Adipocyte (in vitro differentiated cells): ENCODE results near the gene ATXN1.

Source experiments
- DNase-seq: peaks from one replicate; pipeline ENCODE4 v3.0.0-alpha.2; 2015; ENCODE audit warnings: low read depth
- H3K27me3 ChIP-seq: replicated peaks from 2 replicates; pipeline ENCODE4 v1.7.0; 2013; ENCODE audit warnings: mild to moderate bottlenecking, low read length, moderate library complexity; ENCODE audit not compliant: control insufficient read depth, insufficient read depth
- H3K36me3 ChIP-seq: 2 replicates; pipeline ENCODE4 v1.7.0; 2013; ENCODE audit warnings: low read length, mild to moderate bottlenecking, moderate library complexity; ENCODE audit not compliant: control insufficient read depth, insufficient read depth, severe bottlenecking
- H3K4me1 ChIP-seq: 2 replicates; pipeline ENCODE4 v1.7.0; 2013; ENCODE audit warnings: mild to moderate bottlenecking, low read length, moderate library complexity; ENCODE audit not compliant: control insufficient read depth, insufficient read depth
- H3K4me3 ChIP-seq: 2 replicates; pipeline ENCODE4 v1.7.0; 2013; ENCODE audit warnings: mild to moderate bottlenecking, low read length, moderate library complexity
- H3K9ac ChIP-seq: 2 replicates; pipeline ENCODE4 v1.7.0; 2013; ENCODE audit warnings: mild to moderate bottlenecking, low read length, moderate library complexity
- H3K9me3 ChIP-seq: 2 replicates; pipeline ENCODE4 v1.7.0; 2013; ENCODE audit warnings: mild to moderate bottlenecking, low read length, moderate library complexity; ENCODE audit not compliant: control insufficient read depth

ATXN1 gene

DNA sequence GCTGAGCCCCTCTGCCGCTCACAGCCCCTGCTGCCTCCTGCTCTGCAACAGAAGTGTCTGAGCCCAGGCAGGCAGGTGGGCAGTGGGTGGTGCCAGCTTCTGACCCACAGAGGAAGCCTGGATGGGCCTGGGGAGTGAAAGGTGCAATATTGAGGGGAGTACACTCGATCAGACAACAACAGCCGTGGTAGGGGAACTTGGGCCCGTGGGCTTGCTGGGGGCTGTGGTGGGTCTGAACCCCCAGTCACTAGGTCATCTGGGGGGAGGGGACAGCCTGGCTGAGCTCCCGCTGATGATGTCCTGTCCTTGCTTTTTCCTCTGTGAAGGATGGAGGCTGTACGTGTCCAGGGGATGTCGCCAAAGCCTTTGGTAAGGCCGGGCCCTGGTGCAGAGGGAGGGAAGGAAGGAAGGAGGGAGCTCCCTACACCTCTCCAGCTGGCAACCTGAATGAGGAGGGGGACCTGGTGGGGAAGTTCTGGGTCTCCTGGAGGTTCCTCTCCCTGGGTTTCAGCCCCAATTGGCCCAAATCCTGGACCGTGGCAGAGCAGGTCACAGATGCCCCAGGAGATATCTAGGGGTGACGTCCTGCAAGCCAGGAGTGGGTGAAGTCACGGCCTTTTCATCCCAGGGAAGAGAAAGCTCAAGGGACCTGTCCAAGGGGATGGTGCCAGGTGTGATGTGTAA lies 475.7 kb downstream of the ATXN1 start:
- no peaks in the 10 kb centered on the region for H3K36me3 ChIP-seq
- H3K9me3 ChIP-seq = no peaks in the 10 kb centered on the region
- H3K9ac ChIP-seq = no peak overlapping the region
- H3K4me1 ChIP-seq = peaks cover 4% of the 10 kb centered on the region
- no peak for DNase-seq
- no peak overlapping the region for H3K4me3 ChIP-seq
- H3K27me3 ChIP-seq = peaks cover 4% of the 10 kb centered on the region

DNA sequence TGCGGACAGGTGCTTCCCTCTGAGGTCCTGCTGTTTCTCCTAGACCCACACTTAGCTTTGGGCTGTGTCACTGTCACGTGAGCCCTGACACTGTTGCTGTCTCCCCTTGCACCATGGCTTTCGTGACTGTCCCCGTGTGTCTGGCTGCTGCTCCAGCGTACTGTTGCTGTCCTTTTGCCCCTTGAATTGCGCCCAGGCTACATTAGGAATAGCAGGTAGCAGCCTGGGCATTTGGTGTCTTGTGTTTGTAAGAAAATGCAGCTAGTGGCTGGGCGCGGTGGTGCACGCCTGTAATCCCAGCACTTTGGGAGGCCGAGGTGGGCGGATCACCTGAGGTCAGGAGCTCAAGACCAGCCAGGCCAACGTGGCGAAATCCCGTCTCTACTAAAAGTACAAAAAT lies 476.8 kb downstream of the ATXN1 start:
- Histone ChIP-seq H3K4me3 (no peak overlapping the region), H3K27me3 (peaks cover 4% of the 10 kb centered on the region), H3K4me1 (peaks cover 11% of the 10 kb centered on the region), H3K9ac (no peak overlapping the region), H3K36me3 (no peaks in the 10 kb centered on the region), H3K9me3 (no peaks in the 10 kb centered on the region)
- DNase-seq = no peak

DNA sequence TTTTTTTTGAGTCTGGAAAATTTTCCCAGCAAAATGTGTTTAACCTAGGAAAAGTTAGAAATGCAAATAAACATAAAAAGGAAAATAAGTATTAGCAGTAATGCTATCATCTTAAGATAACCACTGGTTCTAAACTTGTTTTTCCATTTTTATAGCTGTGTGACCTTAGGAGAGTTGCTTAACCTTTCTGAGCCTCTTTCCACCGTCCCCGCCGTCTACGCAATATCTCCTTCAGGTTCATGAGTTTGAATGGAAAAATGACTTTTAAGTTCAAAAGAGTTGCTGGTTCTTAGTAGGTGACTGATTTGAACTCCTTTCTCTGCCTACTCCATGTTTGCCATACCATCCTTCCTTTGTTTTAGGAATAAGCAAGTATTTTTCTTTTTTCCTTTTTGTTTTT lies 478.9 kb downstream of the ATXN1 start:
- no peak overlapping the region for H3K9ac ChIP-seq
- H3K9me3 ChIP-seq = no peaks in the 10 kb centered on the region
- no peaks in the 10 kb centered on the region for H3K36me3 ChIP-seq
- peaks cover 4% of the 10 kb centered on the region for H3K27me3 ChIP-seq
- H3K4me3 ChIP-seq = no peak overlapping the region
- no peak for DNase-seq
- peaks cover 22% of the 10 kb centered on the region for H3K4me1 ChIP-seq

DNA sequence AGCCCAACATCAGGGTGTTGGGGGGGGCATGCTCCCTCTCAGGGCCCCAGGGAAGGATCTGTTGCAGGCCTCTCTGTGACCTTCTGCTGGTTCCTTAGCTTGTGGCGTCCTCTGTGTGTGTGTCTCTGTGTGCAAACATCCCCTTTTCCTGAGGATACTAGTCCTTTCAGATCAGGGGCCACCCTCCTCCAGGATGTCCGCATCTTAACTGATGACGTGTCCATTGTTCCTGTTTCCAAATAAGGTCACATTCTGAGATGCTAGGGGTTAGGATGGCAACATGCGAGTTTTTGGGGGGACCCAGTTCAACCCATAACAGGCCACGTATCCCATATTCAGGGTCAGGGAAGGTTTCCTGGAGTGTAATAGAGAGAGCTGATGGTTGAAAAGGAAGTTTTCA lies 482.0 kb downstream of the ATXN1 start:
- Histone ChIP-seq H3K27me3 (no peaks in the 10 kb centered on the region), H3K9me3 (no peaks in the 10 kb centered on the region), H3K9ac (no peak overlapping the region), H3K36me3 (no peaks in the 10 kb centered on the region), H3K4me1 (peaks cover 27% of the 10 kb centered on the region), H3K4me3 (no peak overlapping the region)
- DNase-seq = no peak

DNA sequence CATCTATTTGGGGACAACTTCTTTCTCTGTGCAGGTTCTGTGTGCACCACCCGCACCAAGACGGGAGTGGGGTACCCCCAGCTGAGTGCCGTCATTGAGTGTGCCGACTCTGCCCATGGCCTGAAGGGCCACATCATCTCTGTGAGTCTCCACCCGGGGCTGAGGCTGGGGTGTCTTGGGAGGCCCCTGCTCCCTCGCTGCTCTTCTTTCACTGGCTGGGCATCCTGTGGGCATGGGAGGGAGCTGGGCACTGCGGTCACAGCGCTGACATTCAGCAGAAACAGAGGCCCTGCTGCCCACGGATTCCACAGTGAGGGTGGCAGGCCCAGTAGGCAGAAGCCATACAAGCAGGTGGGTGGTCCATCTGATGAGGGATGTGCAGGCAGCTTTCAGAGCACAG lies 482.5 kb downstream of the ATXN1 start:
- H3K4me3 ChIP-seq = no peak overlapping the region
- H3K36me3 ChIP-seq = no peaks in the 10 kb centered on the region
- no peaks in the 10 kb centered on the region for H3K27me3 ChIP-seq
- no peak for DNase-seq
- H3K9ac ChIP-seq = no peak overlapping the region
- H3K9me3 ChIP-seq = no peaks in the 10 kb centered on the region
- peaks cover 27% of the 10 kb centered on the region for H3K4me1 ChIP-seq

DNA sequence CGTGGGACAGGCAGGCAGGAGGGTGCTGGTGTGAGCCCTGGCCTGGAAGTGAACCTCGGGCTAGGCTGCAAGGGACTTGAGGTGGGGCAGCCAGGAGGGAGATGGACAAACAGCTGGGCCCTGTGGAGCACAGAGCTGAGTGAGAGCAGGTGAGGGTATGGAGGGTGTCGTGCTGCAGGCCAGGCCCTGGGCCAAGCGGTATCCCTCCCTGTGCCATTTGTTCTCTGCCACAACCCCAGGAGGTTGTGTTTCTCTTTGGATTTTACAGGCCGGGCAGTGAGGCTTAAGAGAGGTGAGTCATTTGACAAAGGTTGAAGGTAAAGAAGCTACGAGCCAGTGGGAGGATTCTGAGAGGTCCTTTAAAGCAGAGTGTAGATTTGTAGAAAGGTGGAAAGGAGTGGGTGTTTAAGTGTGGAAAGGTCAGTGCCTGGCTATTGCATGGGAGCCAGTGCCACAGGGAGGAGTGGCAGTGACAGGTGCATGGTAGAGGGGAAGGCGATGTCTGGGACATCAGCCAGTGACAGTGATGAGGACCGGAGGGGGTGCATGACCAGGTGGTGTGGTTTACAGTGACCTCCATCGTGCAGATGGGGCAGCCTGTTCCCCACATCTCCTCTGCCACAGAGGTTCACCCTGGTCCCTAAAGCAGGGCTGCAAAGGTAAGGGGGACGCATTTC lies 483.1 kb downstream of the ATXN1 start:
- Histone ChIP-seq H3K36me3 (no peaks in the 10 kb centered on the region), H3K4me1 (peaks cover 29% of the 10 kb centered on the region), H3K4me3 (no peak overlapping the region), H3K9ac (no peak overlapping the region), H3K9me3 (no peaks in the 10 kb centered on the region), H3K27me3 (no peaks in the 10 kb centered on the region)
- DNase-seq = peak; percentile 11

DNA sequence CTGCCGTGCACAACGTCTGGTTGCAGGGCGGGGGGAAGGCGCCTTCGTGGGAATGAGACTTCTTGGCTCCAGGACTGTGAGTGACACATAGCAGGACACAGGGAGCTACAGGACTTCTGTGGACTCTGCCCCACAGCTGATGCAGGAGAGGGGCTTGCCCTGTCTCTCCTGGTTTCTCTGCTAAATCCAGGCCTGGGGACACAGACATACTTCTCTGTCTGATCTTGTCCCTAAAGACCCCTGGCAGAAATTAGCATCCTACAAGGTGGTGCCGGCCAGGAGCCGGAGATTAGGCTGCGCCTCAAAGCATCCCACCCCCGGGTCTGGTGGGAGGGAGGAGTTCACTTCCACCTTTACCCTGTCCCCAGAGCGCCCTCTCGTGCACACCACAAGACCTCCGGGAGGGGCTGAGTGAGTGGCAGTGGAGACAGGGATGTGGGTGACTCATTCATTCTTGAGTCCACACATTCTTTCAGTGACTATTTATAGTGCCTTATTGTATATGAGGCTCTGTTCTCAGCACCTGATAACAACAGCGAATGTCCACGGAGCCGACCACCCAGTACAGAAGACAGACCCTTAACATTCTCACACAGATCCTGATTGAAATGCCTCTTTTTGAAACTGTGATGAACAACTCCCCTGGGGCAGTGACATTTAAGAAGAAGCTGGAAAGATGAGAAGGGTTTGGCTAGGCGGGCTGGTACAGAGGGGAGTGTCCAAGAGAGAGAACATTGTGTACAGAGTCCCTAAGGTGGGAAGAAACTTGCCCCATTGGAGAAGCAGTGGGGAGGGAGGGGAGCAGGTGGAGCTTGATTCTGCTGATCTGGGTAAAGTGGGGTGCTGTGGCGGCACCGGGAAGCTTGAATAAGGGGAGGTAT lies 483.9 kb downstream of the ATXN1 start:
- no peaks in the 10 kb centered on the region for H3K27me3 ChIP-seq
- no peak overlapping the region for H3K4me3 ChIP-seq
- H3K36me3 ChIP-seq = no peaks in the 10 kb centered on the region
- no peaks in the 10 kb centered on the region for H3K9me3 ChIP-seq
- DNase-seq = peak; percentile 92
- peaks cover 33% of the 10 kb centered on the region for H3K4me1 ChIP-seq
- H3K9ac ChIP-seq = peak overlapping the region; percentile 11

DNA sequence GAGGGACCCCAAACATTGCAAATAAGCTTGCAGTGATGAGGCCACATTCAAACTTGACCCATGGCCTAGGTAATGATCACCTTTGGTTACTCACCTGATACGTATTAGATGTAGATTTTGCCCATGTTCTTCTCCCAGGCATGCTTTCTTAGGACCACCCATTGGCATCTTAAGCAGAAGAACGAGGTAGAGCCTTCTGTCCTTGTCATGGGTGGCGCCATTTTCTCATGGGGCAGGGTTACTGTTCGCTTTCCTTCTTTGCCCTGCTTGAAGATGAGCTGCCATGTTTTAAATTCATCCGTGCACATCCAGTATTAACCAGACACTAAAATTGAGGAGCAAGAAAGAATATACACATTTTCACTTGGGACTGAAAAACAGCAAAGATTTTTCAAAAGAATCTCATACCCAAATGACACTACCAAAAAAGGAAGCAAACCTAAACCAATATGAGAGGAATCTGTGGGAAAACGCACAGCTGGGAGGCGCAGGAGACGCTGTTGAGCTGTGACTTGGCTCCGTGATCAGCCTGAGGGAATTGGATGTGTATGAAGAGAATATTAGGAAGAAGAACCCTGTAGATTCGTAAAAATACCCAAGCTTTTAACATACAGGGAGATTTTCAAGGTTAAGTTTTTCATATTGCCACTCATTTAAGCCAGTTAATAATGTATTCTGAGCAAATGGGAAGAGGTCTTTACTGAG lies 486.2 kb downstream of the ATXN1 start:
- Histone ChIP-seq H3K36me3 (no peaks in the 10 kb centered on the region), H3K4me3 (no peak overlapping the region), H3K4me1 (peaks cover 26% of the 10 kb centered on the region), H3K27me3 (no peaks in the 10 kb centered on the region), H3K9ac (no peak overlapping the region), H3K9me3 (no peaks in the 10 kb centered on the region)
- DNase-seq = no peak

DNA sequence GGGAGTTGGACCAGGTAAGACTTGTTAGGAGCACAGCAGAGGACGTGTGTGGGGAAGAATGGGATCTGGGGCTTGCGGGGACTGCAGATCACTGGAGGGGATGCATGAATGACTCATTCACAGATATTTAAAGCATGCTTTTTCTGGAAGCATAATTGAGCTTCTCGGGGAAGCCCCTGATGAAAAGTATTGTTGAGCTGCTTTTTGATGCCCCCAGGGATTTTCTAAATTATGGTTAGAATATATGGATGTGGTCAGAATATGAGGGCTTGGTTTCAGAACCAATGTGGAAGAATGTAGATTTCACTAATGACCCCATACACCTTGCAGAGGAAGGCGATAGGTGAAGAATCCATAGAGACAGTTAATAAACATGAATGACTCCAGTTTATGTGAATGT lies 486.8 kb downstream of the ATXN1 start:
- H3K9ac ChIP-seq = no peak overlapping the region
- H3K36me3 ChIP-seq = no peaks in the 10 kb centered on the region
- H3K4me3 ChIP-seq = no peak overlapping the region
- H3K4me1 ChIP-seq = peaks cover 22% of the 10 kb centered on the region
- H3K27me3 ChIP-seq = no peaks in the 10 kb centered on the region
- H3K9me3 ChIP-seq = no peaks in the 10 kb centered on the region
- DNase-seq = no peak

DNA sequence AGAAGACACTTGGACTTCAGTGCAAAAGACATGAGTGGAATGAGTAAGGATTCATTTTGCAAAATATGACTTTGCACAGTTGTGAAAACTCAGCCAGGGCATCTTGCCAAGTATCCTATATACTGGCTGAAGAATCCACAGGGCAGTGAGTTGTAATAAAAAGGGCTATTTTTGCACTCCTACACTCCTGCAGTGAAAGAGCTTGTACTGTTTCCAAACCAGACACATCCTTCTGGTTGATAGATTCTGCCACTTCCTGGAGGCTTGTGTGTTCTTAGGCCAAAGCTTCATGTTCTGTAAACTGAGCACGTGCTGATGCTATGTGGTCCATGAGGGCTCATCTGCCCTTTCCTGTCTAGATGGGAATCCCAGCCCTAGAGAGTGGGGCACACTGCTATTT lies 488.0 kb downstream of the ATXN1 start:
- H3K9me3 ChIP-seq = no peaks in the 10 kb centered on the region
- H3K4me3 ChIP-seq = no peak overlapping the region
- H3K27me3 ChIP-seq = no peaks in the 10 kb centered on the region
- H3K9ac ChIP-seq = no peak overlapping the region
- DNase-seq = peak; percentile 67
- peaks cover 20% of the 10 kb centered on the region for H3K4me1 ChIP-seq
- no peaks in the 10 kb centered on the region for H3K36me3 ChIP-seq

DNA sequence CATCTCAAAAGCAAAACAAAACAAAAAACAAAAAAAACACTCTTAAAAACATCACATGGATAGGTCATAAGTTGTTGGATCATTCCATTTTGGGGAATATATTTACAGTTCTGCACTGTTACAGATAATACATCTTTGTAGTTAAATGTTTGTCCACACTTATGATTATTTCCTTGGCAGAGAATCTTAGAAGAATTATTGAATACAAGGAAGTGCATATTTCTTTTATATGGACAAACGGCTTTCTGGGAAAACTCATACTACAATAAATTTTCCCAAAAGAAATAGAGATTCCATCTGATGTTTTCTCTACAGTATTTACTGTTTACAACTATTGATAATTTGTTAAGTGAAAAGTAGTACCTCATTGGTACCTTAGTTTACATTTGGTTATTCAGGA lies 489.1 kb downstream of the ATXN1 start:
- no peak overlapping the region for H3K9ac ChIP-seq
- no peaks in the 10 kb centered on the region for H3K36me3 ChIP-seq
- no peaks in the 10 kb centered on the region for H3K9me3 ChIP-seq
- H3K4me1 ChIP-seq = peaks cover 9% of the 10 kb centered on the region
- H3K27me3 ChIP-seq = no peaks in the 10 kb centered on the region
- H3K4me3 ChIP-seq = no peak overlapping the region
- DNase-seq = no peak
